GM19240 (cell line): ENCODE measurements around the gene BCLAF3.
A peak's percentile ranks its signal among the peaks of the same experiment; 100 is the strongest.

Experiments
- DNase-seq: peaks from one replicate; pipeline ENCODE4 v3.0.0; 2011; ENCODE audit warnings: low spot score; ENCODE audit not compliant: insufficient read length

Gene BCLAF3

DNA sequence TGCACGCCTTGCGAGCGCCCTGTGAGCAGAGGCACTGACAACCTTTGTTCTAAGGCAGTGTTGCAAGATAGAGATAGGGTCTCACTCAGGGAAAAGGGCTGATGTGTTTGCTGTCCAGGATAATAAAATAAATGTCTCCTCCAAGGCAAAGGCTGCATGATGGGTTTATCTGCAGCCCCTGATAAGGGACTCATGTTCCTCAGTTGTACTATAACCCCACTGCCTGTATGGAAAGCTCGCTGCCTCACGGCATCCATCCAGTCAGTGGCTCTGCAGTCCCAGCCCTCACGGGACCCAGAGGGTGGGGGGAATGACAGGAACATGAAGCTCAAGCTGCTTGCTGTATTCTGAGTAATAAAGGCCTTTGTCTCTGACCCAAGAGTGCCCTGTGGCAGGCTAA, 22.6 kb downstream of the BCLAF3 start:
- no peak for DNase-seq

DNA sequence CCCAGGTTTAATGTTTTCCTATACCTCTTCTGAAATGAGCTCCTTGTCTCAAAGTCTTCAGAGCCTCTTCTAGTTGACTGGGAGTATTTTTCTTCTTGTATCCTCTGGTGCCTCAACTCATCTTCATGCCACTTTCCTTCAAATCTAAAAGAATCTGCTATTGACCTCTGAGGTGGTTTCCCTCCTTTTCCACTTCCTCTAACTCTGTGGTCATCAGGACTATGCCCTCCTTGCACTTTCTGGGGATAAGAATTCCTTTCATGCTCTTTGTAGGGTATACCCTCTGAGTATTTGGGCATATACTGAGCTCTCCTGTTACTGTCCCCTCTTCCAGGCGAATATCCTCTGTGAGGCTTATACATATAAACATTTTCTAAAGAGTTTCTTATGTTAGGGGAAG, 24.8 kb downstream of the BCLAF3 start:
- no peak for DNase-seq

DNA sequence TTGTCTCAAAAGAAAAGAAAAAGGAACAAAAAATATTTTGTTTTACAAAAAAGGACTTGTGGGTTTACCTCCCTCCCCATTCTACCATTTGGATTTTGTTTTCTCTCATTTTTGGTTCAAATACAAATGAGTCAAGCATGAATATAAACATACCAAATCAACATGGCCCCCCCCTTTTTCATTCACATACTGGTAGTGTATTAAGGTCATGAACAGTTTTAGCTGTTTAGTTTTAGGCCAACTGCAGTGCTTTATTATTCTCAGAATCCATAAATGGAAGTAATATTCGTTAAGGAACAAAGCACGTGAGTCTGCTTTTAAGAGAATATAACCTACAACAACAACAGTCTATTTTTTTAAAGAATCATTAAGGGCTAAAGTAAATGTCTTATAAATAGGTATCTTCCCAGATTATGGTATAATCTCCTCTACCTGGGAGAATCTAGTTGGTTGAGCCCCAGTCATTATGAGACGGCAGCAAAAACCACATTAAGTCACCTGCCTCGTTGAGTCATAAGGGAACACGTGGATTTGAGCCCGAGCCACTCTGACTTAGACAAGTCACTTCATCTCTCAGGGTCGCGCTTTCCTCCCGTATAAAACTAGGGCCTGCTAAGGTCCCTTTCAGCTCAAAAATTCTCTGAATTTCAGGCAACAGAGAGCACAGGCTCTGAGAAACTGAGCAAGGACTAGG, 26.7 kb downstream of the BCLAF3 start:
- peak; percentile 19 for DNase-seq

DNA sequence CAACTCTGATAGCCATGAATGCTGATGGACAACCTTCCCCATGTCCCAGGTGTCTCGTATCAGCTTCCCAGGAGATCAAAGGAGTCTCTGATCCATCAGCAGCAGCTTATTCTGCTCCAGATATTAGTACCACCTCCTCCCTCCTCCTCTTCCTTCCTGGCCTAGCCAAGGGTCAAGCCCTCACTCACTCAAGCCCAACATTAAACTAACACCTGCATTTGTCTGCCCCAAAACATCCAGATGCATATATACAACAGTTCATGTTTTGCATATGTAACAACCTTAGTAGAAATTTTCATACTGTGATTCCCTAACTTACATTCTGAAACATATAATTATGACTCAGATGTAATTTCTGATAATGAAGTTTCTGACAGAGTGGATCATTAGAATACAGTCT, 29.9 kb downstream of the BCLAF3 start:
- DNase-seq: no peak

DNA sequence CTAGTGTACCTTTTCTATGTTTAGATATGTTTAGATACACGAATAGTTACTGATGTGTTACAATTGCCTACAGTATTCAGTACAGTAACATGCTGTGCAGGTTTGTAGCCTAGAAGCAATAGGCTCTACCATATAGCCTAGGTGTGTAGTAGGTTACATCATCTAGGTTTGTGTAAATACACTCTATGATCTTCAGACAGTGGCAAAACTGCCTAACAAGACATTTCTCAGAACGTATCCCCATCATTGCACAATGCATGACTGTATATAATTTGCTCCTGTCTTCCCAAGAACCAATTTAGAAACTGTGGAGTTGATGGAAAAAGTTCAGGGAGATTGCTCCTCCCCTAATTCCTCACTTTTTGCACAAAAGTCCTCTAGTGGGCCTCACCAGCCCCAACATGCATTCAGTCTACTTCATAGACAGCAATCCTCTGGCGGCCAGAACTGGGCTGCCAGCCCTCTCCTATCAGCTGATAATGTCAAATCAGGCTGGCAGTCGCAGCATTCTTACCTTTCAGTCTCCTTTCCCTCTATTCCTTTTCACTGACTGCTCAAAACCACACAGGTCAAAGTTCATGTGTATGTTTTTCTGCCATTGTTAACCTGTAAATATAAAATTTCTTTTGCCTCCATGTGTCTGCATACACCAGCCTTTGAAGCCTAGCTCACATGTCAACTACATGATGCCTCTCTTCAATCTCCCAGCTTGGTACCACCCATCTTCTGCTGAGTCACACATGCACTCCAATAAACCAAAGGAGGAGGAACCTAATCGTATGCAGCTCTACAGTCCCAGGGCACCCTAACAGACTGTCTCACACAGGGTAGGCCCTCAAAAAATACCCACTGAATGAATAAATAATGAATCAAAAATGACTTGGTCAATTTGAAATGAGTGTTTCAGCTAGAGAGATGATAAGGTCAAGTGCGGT, 32.0 kb downstream of the BCLAF3 start:
- DNase-seq: no peak

DNA sequence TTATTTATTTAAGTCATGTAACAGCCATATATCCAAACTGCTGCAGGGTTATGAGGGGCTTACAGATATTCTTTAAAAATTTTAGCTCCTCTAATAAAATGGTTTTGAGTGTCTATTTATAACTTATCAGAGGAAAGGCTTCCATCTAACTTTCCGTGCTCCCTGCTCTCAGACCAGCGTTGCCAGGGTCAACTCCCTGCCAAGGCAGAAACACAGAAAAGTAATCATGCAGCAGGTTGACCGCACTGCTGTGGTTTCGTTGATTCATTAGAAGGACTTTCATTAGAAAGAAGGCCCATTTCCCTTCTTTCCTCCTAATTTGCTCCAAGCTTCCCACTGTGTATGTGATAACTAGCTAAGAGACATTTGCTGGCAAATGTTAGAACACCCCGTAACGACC, 33.9 kb downstream of the BCLAF3 start:
- DNase-seq: no peak

DNA sequence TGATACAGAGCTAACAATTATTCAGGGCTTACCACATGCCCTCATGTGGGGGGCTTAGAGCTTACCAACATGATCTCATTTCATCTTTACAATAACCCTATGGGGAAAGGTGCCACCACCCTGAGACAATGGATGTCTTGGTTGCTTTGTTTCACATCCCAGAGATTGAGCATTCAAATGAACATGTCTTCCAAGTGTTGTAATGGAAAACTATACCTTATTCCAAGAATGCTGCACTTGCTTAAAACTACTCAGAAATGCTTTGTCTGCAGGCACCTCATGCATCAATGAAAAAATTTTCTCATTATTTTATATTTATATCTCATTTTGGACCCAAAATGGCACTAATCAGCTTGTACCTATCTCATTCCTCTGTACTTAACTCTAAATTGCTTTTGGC, 34.6 kb downstream of the BCLAF3 start:
- DNase-seq: no peak

DNA sequence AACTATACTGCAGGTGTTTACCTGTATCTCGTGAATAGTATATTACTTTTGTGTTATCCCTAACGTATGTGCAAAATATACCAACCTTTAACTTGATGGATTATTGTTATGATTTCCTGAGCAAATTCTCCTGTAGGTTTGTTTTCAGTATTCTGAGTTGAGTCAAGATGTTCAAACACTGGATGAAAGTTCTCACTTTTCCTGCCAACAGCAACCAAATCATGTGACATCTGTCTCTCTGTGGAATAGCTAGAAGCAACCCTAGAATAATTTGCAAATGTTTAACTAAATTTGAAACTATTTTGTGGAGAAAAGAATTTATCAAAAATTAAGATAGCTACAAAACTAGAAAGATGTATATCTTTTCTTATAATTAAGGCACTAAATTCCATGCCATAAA, 35.6 kb downstream of the BCLAF3 start:
- DNase-seq: no peak

DNA sequence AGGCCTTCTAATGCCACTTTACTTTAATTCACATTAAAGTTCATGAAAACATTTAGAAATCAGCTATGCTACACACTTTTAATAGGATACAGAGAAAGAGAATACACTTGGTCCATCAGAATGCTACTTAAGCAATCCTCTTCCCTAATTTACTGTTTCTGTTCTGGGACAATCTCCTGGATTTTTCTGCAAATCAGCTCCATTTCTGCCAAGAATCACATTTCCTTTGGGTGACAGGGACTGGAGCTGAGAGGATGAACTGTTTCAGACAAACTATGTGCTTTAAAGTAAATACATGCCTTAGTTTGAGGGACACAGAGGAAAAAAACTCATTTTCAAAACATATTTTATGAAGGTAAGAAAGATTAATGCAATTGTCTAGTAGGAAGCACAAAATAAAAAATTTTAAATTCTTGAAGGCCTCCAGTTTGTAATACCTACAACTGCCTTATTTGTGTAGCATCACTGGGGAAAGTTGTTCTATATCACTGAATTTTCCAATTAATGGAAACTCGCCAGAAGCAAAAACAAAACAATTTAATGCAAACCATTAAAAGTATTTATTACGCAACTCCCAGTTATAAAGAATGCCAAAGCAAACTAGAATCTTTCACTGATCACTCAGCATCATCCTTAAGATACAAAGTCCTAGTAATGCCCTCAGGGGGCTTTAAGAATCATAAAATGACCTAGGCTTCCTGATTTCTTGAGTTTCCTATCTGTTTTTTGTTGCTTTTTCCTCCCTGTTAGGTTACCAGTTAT, 36.3 kb downstream of the BCLAF3 start:
- no peak for DNase-seq

DNA sequence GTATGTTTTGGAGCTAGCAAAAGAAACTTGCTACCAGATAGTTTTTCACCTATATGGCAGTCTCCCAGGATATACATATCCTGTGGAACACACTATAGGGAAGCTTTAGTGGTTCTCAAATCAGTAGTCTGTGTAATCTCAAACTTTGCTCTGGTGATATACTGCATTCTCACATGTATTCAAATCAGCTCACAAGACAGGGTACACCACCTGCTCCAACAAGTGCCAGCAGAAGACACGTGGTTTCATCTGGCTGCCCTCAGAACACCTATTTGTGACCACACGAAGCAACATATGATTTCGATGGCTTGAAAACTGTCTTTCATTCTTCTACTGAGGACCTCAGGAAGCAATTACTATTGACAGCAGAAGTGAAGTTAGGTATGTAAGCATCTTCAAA, 37.7 kb downstream of the BCLAF3 start:
- no peak for DNase-seq

DNA sequence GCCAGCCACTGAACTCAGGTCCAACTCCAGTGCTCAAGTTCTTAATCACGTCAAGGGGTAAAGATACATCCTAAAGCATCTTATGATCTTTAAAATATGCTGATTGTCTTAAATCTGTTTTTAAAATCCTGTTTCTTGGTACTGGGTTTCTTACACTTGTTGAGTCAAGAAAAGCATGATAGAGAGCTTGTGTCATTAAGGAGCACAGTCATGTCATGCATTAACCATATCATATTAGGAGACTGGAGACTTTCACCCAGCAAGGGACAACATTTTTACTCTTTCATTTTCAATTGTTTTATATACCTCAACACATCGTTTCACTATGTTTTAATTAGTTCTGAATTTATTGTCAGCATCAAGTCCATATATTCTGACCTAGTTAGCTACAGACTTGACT, 41.5 kb downstream of the BCLAF3 start:
- DNase-seq: no peak

DNA sequence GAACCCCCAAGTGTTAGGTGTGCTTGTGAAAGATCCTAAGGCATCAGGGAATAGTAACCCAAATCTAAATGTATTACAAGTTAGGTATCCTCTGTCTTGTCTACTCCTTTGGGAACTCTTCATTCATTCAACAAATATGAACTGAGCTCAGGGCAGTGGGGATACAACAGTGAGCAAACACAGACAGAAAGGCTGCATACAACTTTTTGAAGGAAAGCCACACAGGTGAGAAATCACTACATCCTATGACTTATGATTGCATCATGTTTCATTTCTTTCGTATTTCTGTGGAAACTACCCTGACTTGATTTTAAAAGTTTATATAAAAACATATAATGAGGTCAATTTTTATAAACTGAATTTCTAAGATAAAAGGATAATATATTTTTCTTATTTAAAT, 43.2 kb downstream of the BCLAF3 start:
- no peak for DNase-seq
